B cell (primary cell): ENCODE measurements around the gene MORN1. TPM values are rescaled to one million over a fixed set of nuclear protein-coding genes. Genes with fewer than 3 reads are reported as not detected.

Source experiments
- ATAC-seq: fragments of 200-7000 bp; cut with Tn5 transposase; one replicate; pipeline ENCODE4 v1.10.0; 2021; ENCODE audit warnings: low read depth, mild to moderate bottlenecking, moderate number of reproducible peaks, moderate library complexity
- CTCF ChIA-PET: fragments of 350-600 bp; sonication (Branson Sonifier 250); formaldehyde crosslinking; loops from one replicate; lab custom pipeline; 2021; ENCODE audit warnings: antibody characterized with exemption, inconsistent platforms; lab: Charles Lee
- POLR2A ChIA-PET: fragments of 350-600 bp; sonication (Branson Sonifier 250); formaldehyde crosslinking; loops from one replicate; lab custom pipeline; 2021; ENCODE audit warnings: antibody characterized with exemption; lab: Charles Lee
- DNase-seq: peaks from one replicate; pipeline ENCODE4 v3.0.0; 2013
- H2AFZ ChIP-seq: 2 replicates; pipeline ENCODE4 v1.6.1; 2012; ENCODE audit warnings: mild to moderate bottlenecking, low read depth, low read length; ENCODE audit not compliant: insufficient read depth, poor library complexity, severe bottlenecking
- H3K27ac ChIP-seq, 2 donors: 1 replicate in 1 of 2; 2 replicates in 1 of 2; pipeline ENCODE4 v1.5.1; 2012 to 2013; ENCODE audit warnings: low read length in 2 of 2, mild to moderate bottlenecking in 2 of 2, moderate library complexity in 1 of 2
- H3K27me3 ChIP-seq, 4 experiments: fragments of 200-600 bp in 1 of 4; sonication (generic) in 1 of 4; replicated peaks in 1 of 4; 1 replicate in 2 of 4; 2 replicates in 2 of 4; pipeline versions ENCODE4 v1.6.1 to v1.7.0; 2013 to 2016; ENCODE audit warnings: low read length in 3 of 4, mild to moderate bottlenecking in 2 of 4, mixed read lengths in 1 of 4, moderate library complexity in 1 of 4; ENCODE audit not compliant: insufficient read depth in 4 of 4, control insufficient read depth in 3 of 4; ENCODE audit errors: control extremely low read depth in 1 of 4
- H3K36me3 ChIP-seq, 2 experiments: replicated peaks in 1 of 2; 1 replicate in 1 of 2; 2 replicates in 1 of 2; pipeline versions ENCODE4 v1.6.1 to v1.7.1; 2013; ENCODE audit warnings: low read length in 1 of 2; ENCODE audit not compliant: insufficient read depth in 2 of 2, control insufficient read depth in 1 of 2; ENCODE audit errors: control extremely low read depth in 1 of 2, extremely low read depth in 1 of 2
- H3K4me1 ChIP-seq, 2 donors: fragments of 200-600 bp in 1 of 2; sonication (generic) in 1 of 2; 1 replicate in 1 of 2; 2 replicates in 1 of 2; pipeline versions ENCODE4 v1.5.1 to v1.6.1; 2013 to 2017; ENCODE audit warnings: low read length in 2 of 2; ENCODE audit not compliant: control insufficient read depth in 2 of 2, insufficient read depth in 2 of 2
- H3K4me2 ChIP-seq: replicated peaks from 2 replicates; pipeline ENCODE3; 2012; ENCODE audit warnings: mild to moderate bottlenecking, low read depth, low read length; ENCODE audit not compliant: poor library complexity, severe bottlenecking
- H3K4me3 ChIP-seq, 5 experiments: fragments of 200-600 bp in 1 of 5; sonication (generic) in 1 of 5; 1 replicate in 3 of 5; 2 replicates in 2 of 5; pipeline versions ENCODE4 v1.5.1 to v1.7.0; 2011 to 2016; ENCODE audit warnings: low read length in 4 of 5, mild to moderate bottlenecking in 4 of 5, low read depth in 2 of 5, control low read depth in 1 of 5, moderate library complexity in 1 of 5; ENCODE audit not compliant: insufficient read depth in 1 of 5; ENCODE audit errors: control extremely low read depth in 1 of 5, extremely low read depth in 1 of 5
- H3K79me2 ChIP-seq: fragments of 200-600 bp; sonication (generic); one replicate; pipeline ENCODE4 v1.6.0; 2016; ENCODE audit warnings: low read length; ENCODE audit not compliant: control insufficient read depth, insufficient read depth
- H3K9ac ChIP-seq: fragments of 200-600 bp; sonication (generic); 2 replicates; pipeline ENCODE4 v1.6.1; 2017; ENCODE audit warnings: mild to moderate bottlenecking, low read length, moderate library complexity
- H3K9me3 ChIP-seq, 3 donors: one replicate each; pipeline versions ENCODE4 v1.6.1 to v1.7.1; 2013; ENCODE audit warnings: low read length in 2 of 3; ENCODE audit not compliant: control insufficient read depth in 2 of 3, insufficient read depth in 1 of 3; ENCODE audit errors: control extremely low read depth in 1 of 3
- H4K20me1 ChIP-seq: 2 replicates; pipeline ENCODE4 v1.6.0; 2012; ENCODE audit warnings: mild to moderate bottlenecking, low read length; ENCODE audit not compliant: insufficient read depth, control insufficient read depth, poor library complexity, severe bottlenecking
- H3K27ac Mint-ChIP-seq: one replicate; pipeline ENCODE4 v1.8.0; 2021; ENCODE audit warnings: mixed read lengths
- H3K27me3 Mint-ChIP-seq: one replicate; pipeline ENCODE4 v1.8.0; 2021; ENCODE audit warnings: mixed read lengths
- H3K4me1 Mint-ChIP-seq: one replicate; pipeline ENCODE4 v1.8.0; 2021; ENCODE audit warnings: mixed read lengths
- H3K4me3 Mint-ChIP-seq: one replicate; pipeline ENCODE4 v1.8.0; 2021; ENCODE audit warnings: mixed read lengths
- H3K9me3 Mint-ChIP-seq: one replicate; pipeline ENCODE4 v1.8.0; 2022; ENCODE audit warnings: mixed read lengths; ENCODE audit not compliant: insufficient read depth
- CTCF ChIP-seq: fragments of 200-600 bp; IDR thresholded peaks from one replicate; pipeline ENCODE4 v1.8.0; 2022; ENCODE audit warnings: antibody characterized with exemption, mild to moderate bottlenecking
- EZH2 ChIP-seq: IDR thresholded peaks from 2 replicates; pipeline ENCODE4 v1.6.1; 2012; ENCODE audit warnings: borderline replicate concordance, low read depth, mild to moderate bottlenecking, moderate library complexity, low read length; ENCODE audit not compliant: insufficient read depth, poor library complexity, severe bottlenecking
- WGBS: methylation state at CpG from one replicate; pipeline ENCODE4 v1.1.5; 2013; ENCODE audit warnings: missing lambda C conversion rate; ENCODE audit not compliant: insufficient coverage; 5-methylcytosine and 5-hydroxymethylcytosine counted together
- intact Hi-C: fragments of 100-400 bp; cut with micrococcal nuclease; formaldehyde crosslinking; loops from one replicate; pipeline ENCODE4 v1.10.0; 2022
- polyA plus RNA-seq: library from polyadenylated mRNA; depleted of rRNA; stranded (reverse); fragments of >200 nt; gene quantifications from 2 replicates; pipeline ENCODE4 v1.2.3, GENCODE V29; 2012
- total RNA-seq, 2 donors: library from RNA; stranded (reverse); fragments of 120-200 nt in 1 of 2; gene quantifications; 1 replicate in 1 of 2; 2 replicates in 1 of 2; pipeline versions ENCODE4 v1.2.3 to v1.2.4, GENCODE V29; 2013 to 2022

MORN1 gene
- total and polyA plus RNA-seq, 2 donors (not counting 1 experiment from before 2014, with no cell fraction given) = 10.2 to 32.6 TPM

- Mint-ChIP-seq H3K27me3 (no peaks in the 10 kb centered on the region), H3K4me1 (peaks cover 27% of the 10 kb centered on the region), H3K27ac (no peak overlapping the region), H3K9me3 (no peaks in the 10 kb centered on the region), H3K4me3 (no peak overlapping the region)
- POLR2A ChIA-PET = no interaction called here
- WGBS = 81% methylated on average over 7 of the region's 7 CpGs
- Histone ChIP-seq H3K4me2 (no peak overlapping the region), H3K27me3 (no peaks in the 10 kb centered on the region), H3K4me1 (peaks cover 22 to 34% of the 10 kb centered on the region in 2 donors), H3K79me2 (no peaks in the 10 kb centered on the region), H3K9me3 (peaks cover 0 to 13% (median 2%) of the 10 kb centered on the region in 3 donors), H3K27ac (no peak overlapping the region), H2AFZ (no peak overlapping the region), H3K9ac (no peak overlapping the region), H3K4me3 (no peak overlapping the region), H4K20me1 (no peaks in the 10 kb centered on the region), H3K36me3 (no peaks in the 10 kb centered on the region)
- DNase-seq (no peak), ATAC-seq (no peak)
- intact Hi-C loops = no loop called here
- CTCF ChIA-PET = interaction anchor here (0.6 to 12.5 kb wide), 2 partner anchors 67 to 181 kb away, joined by 3 to 295 read pairs; partner anchors contain the start of gene FAAP20
- no peak for TF ChIP-seq CTCF
- no peak for TF ChIP-seq EZH2
These were observed 15.5 kb downstream of the MORN1 start for GRCh38 chr1:2375923-2376260.

GRCh38 chr1:2375246-2375922 lies 16.0 kb downstream of the MORN1 start:
- peaks cover 25% of the 10 kb centered on the region for H3K4me1 Mint-ChIP-seq
- no peak overlapping the region for H3K27ac Mint-ChIP-seq
- H3K9me3 Mint-ChIP-seq = no peaks in the 10 kb centered on the region
- no peaks in the 10 kb centered on the region for H3K27me3 ChIP-seq
- peaks cover 0 to 13% (median 2%) of the 10 kb centered on the region in 3 donors for H3K9me3 ChIP-seq
- TF ChIP-seq CTCF = no peak
- no peak for TF ChIP-seq EZH2
- no peak overlapping the region for H3K9ac ChIP-seq
- H3K36me3 ChIP-seq = no peaks in the 10 kb centered on the region
- CTCF ChIA-PET = interaction anchor here (12.5 kb wide), 1 partner anchor 181 kb away, joined by 295 read pairs; the partner anchor contains the start of gene FAAP20
- peaks cover 22 to 33% of the 10 kb centered on the region in 2 donors for H3K4me1 ChIP-seq
- POLR2A ChIA-PET = interaction anchor here (0.7 kb wide), 1 partner anchor 77 kb away, joined by 3 read pairs; no protein-coding TSS in a partner anchor
- H3K4me2 ChIP-seq = no peak overlapping the region
- no peak overlapping the region for H2AFZ ChIP-seq
- H3K4me3 ChIP-seq = no peak overlapping the region
- 92% methylated on average over 23 of the region's 23 CpGs for WGBS
- H3K4me3 Mint-ChIP-seq = no peak overlapping the region
- intact Hi-C loops = no loop called here
- DNase-seq (no peak), ATAC-seq (no peak)
- H3K27me3 Mint-ChIP-seq = no peaks in the 10 kb centered on the region
- H3K27ac ChIP-seq = no peak overlapping the region
- no peaks in the 10 kb centered on the region for H3K79me2 ChIP-seq
- H4K20me1 ChIP-seq = no peaks in the 10 kb centered on the region
